ENCODE results near the gene BPIFA1.

DNA sequence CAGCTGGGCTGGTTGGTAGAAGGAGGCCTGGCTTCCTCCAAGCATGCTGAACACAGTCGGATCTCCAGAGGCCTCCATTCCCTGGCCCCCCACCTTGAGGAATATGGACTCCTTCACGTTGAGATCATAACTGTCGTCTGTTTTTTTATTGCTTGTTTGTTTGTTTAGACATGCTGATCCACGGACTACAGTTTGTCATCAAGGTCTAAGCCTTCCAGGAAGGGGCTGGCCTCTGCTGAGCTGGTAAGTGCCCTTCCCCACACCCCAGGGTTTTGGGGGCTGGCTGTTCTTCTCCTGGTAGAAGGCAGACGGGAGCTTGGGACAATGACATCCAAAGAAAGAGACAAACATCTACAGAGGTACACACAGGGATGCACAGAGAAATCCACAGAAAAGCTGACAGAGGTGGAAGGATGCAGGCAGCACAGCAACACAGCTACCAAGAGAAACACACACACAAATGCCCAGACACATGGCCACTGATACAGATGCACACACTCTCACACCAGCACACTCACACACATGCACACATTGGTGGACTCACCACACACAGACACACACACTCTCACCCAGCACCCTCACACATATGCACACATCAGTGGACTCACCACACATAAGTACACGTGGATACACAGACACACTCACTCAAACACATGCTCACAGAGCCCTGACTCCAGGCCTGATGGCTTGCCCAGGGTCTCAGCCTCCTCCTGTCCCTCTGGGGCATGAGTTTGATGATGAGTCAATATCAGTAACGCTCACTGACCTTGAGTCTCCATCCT lies 6.7 kb downstream of the BPIFA1 start:
- TF ChIP-seq, protein P1, sequence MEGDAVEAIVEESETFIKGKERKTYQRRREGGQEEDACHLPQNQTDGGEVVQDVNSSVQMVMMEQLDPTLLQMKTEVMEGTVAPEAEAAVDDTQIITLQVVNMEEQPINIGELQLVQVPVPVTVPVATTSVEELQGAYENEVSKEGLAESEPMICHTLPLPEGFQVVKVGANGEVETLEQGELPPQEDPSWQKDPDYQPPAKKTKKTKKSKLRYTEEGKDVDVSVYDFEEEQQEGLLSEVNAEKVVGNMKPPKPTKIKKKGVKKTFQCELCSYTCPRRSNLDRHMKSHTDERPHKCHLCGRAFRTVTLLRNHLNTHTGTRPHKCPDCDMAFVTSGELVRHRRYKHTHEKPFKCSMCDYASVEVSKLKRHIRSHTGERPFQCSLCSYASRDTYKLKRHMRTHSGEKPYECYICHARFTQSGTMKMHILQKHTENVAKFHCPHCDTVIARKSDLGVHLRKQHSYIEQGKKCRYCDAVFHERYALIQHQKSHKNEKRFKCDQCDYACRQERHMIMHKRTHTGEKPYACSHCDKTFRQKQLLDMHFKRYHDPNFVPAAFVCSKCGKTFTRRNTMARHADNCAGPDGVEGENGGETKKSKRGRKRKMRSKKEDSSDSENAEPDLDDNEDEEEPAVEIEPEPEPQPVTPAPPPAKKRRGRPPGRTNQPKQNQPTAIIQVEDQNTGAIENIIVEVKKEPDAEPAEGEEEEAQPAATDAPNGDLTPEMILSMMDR (IDR thresholded peaks at IDR 0.05), result no peak
- TF ChIP-seq SP1 (CRISPR knock-in tag; conservative IDR thresholded peaks at IDR 0.05), result no peak
- TF ChIP-seq ESRRA (CRISPR knock-in tag; IDR thresholded peaks at IDR 0.05; ENCODE audit: borderline replicate concordance), result no peak
- TF ChIP-seq, protein P2, sequence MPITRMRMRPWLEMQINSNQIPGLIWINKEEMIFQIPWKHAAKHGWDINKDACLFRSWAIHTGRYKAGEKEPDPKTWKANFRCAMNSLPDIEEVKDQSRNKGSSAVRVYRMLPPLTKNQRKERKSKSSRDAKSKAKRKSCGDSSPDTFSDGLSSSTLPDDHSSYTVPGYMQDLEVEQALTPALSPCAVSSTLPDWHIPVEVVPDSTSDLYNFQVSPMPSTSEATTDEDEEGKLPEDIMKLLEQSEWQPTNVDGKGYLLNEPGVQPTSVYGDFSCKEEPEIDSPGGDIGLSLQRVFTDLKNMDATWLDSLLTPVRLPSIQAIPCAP (CRISPR knock-in tag; IDR thresholded peaks at IDR 0.05), result no peak
